GM12801 (cell line): ENCODE data around the gene NUDT16L1.

Experiments used
- CTCF ChIP-seq: IDR thresholded peaks from one replicate; pipeline ENCODE4 v1.5.1; 2011; ENCODE audit warnings: control low read depth; ENCODE audit not compliant: insufficient read length; ENCODE audit errors: extremely low read depth

NUDT16L1 gene

DNA sequence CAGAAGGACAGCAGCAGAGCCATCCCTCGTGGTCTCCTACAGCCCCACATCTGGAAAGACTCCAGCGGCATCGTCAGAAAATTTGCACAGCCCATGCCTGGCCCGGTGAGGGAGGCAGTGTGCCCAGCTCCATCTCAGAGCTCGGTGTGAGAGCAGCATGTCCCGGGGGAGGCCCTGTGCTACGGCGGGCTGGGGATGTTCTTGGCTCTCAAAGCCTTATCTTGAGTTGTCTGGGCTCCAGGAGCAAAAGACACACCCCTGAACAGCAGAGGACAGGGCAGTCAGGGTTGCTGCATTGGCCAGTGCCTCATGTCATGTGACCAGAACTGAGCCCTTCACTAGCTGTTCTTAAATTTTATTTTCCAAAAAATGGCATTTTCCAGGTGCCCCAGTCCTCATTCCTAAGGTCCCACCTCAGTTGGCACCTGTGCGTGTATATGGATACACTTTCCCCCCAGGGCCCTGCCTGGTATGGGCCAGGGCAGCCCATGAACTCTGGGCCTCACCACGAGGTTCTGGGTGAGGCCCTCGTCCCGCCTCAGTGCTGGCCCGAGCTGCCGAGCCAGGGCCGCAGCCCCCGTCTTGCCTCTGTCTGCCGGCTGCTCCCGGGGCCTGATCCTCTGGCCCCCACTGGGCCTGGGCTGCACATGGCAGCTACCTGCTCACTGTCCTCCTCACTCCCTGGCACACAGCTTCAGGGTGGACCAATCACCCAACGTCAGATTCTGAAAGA lies 3.0 kb downstream of the NUDT16L1 start:
- TF ChIP-seq CTCF: no peak

DNA sequence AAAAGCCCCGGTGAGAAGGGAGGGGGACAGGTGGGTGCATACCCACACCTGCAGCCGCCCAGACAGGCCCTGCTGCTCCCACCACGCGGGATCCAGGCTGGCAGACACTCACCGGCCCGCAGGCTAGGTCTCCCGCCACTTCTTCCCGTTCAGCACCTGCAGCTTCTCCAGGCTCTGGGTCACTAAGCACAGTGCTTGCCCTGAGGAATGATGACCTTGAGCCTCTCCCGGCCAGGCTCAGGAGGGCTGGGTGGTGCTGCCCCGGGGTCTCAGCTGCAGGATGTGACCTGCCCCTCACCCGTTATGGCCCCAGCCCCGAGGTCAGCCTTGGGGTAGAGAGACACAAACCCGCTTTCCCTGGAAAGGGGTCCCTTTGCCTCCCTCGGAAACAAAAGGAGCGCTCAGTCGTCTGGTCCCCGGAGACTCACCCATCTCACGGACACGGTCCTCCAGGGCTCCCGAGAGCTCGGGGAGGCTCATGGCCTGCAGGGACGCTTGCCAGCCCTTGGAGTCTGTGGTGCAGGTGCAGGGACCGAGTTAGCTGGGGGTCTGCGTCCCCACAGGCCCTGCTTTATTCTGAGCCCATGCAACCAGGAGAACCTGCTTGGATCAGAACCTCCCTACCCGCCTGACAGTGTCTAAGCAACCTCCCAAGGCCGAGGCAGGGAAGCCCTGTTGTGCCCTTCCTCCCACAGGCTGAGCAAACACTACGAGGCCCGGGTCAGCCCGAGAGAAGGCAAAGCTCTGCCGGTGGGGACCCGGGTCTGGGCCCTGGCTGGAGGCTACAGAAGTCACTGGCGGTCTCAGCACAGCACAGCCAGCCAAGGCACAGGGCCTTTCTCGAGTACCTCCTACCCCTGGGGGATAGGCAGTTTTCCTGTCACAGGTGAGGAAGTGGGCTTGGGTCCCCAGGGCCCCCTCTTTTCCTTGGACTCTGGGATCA lies 3.8 kb downstream of the NUDT16L1 start:
- no peak for TF ChIP-seq CTCF

DNA sequence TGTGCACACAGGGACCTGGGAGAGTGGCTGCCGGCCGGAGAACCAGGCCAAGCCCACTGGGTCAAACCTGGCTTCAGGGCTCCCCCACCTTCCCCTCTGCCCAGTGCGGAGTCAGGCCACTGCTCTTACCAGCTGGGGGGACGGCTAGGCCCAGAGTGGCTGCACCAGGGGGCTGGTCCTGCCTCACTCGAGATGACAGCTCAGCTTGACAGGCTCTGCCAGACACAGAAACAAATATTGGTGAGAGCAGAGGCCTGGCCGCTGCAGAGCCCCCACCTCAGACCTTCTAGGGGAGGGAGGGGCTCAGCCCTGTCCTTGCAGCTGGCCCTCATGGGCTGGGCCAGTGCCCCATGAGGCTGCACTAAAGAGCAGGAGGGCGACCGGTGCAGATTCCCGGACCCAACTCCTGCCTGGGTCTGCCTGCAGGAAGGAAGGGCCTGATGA lies 4.5 kb downstream of the NUDT16L1 start:
- no peak for TF ChIP-seq CTCF

GRCh38 chr16:4698321-4699045 lies 5.1 kb downstream of the NUDT16L1 start:
- TF ChIP-seq CTCF: no peak

DNA sequence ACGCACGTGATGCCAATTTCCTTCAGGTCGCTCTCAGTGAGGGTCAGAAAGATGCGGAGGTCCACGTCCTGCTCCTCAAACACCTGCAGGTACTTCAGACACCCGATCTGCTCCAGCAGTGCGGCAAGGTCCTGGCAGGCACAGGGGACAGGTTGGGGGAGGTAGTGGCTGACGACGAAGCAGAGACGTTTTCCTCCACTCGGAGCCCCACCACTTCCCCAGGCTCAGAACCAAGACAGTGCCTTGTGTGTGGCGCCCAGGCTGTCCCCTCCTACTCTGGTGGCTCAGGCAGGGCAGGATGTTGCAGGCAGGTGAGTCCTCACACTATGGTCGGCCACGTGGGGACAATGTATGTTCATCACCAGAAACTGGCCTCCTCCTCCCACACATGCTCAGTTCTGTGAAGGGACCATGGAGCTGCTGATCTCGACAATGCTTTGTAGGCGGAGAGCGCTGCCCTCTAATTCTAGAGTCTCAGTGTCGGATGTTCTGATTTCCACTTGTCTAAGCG lies 5.7 kb downstream of the NUDT16L1 start:
- TF ChIP-seq CTCF: no peak

DNA sequence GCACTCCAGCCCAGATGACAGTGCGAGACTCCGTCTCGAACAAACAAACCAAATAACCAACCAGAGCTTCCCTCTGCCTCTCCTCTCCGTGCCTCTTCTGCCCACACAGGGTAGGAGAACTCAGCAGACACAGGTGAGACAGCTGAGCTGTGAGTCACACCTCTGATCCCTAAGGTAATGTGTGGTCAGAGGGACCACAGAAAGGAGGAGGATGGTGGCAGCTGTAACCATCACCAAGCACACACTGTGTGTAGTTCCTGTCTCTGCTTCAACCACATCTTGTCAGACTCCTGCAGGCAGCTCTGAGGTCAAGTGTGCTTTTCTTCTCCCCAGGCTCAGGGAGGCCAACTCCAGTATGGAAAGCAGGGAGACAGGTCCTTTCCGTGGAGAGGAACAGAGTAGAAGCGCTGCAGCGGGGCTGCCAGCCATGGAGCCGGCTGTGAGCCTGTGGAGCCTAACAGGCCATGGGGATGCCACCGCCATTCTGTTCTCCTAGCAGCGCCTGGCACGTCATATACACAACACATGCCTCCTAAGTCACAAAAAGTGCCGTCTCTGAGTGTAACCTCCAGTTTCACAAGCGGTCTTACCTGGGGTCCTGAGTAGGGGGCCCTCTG lies 7.1 kb downstream of the NUDT16L1 start:
- no peak for TF ChIP-seq CTCF
